Measurements from ENCODE around the gene COTL1. TPM values are rescaled to one million over a fixed set of nuclear protein-coding genes. Genes with fewer than 3 reads are reported as not detected.

COTL1 gene
- total RNA-seq, result 100 to 1,000 TPM; 325 to 328 TPM

- H3K27ac Mint-ChIP-seq, result peak within 1 kb of the TSS; percentile 77
- CTCF ChIA-PET, result interaction anchor here (9.3 kb wide), 1 partner anchor 106 kb away, joined by 141 read pairs; no protein-coding TSS in a partner anchor
Measured at GRCh38 chr16:84617791-84618580, at the start of gene COTL1. COTL1 (minus strand) TSS chr16:84618078; CDS start chr16:84617914, 164 bp downstream.

GRCh38 chr16:84665843-84666242 lies 48.0 kb upstream of the COTL1 start:
- no peaks in the 10 kb centered on the region for H3K9me3 Mint-ChIP-seq
- no peak overlapping the region for H3K27ac Mint-ChIP-seq
- no peaks in the 10 kb centered on the region for H3K27me3 Mint-ChIP-seq (ENCODE audit: low read depth)
- H3K36me3 Mint-ChIP-seq (ENCODE audit: low read depth), result peaks cover 14% of the 10 kb centered on the region
- DNase-seq, result no peak
- intact Hi-C loops (cut with micrococcal nuclease), result no loop called here
- H3K4me3 Mint-ChIP-seq, result no peak overlapping the region
- peaks cover 6% of the 10 kb centered on the region for H3K4me1 Mint-ChIP-seq (ENCODE audit: low read depth)
- CTCF ChIA-PET, result interaction anchor here (2.4 kb wide), 1 partner anchor 60 kb away, joined by 7 read pairs; no protein-coding TSS in a partner anchor

More at GRCh38 chr16:84617791-84618580, at the start of gene COTL1:
- Mint-ChIP-seq H3K9me3 (no peaks in the 10 kb centered on the region), H3K27me3 (ENCODE audit: low read depth) (no peaks in the 10 kb centered on the region), H3K36me3 (ENCODE audit: low read depth) (peaks cover 33% of the 10 kb centered on the region), H3K4me1 (ENCODE audit: low read depth) (peaks cover 35% of the 10 kb centered on the region), H3K4me3 (peak within 1 kb of the TSS; percentile 96)
- intact Hi-C loops (cut with micrococcal nuclease), result loop anchor here (1.0 kb wide), 4 partner anchors 10 to 107 kb away; no protein-coding TSS in a partner anchor
- peak; percentile 96 for DNase-seq

- peaks cover 14% of the 10 kb centered on the region for H3K36me3 Mint-ChIP-seq (ENCODE audit: low read depth)
- H3K4me1 Mint-ChIP-seq (ENCODE audit: low read depth), result peaks cover 8% of the 10 kb centered on the region
Measured at GRCh38 chr16:84665359-84665758, 47.5 kb upstream of the COTL1 start.

GRCh38 chr16:84663433-84664101 lies 45.7 kb upstream of the COTL1 start:
- no peak for DNase-seq
- CTCF ChIA-PET, result interaction anchor here (1.6 to 3.0 kb wide), 4 partner anchors 9 to 75 kb away, joined by 5 to 24 read pairs (median 10); no protein-coding TSS in a partner anchor
- H3K4me3 Mint-ChIP-seq, result no peak overlapping the region
- no peak overlapping the region for H3K27ac Mint-ChIP-seq
- peaks cover 16% of the 10 kb centered on the region for H3K36me3 Mint-ChIP-seq (ENCODE audit: low read depth)
- intact Hi-C loops (cut with micrococcal nuclease), result no loop called here
- peaks cover 17% of the 10 kb centered on the region for H3K4me1 Mint-ChIP-seq (ENCODE audit: low read depth)
- H3K27me3 Mint-ChIP-seq (ENCODE audit: low read depth), result no peaks in the 10 kb centered on the region
- H3K9me3 Mint-ChIP-seq, result no peaks in the 10 kb centered on the region

More at GRCh38 chr16:84665359-84665758, 47.5 kb upstream of the COTL1 start:
- Mint-ChIP-seq H3K9me3 (no peaks in the 10 kb centered on the region), H3K27ac (no peak overlapping the region), H3K27me3 (ENCODE audit: low read depth) (no peaks in the 10 kb centered on the region), H3K4me3 (no peak overlapping the region)
- intact Hi-C loops (cut with micrococcal nuclease), result no loop called here
- DNase-seq, result no peak
- CTCF ChIA-PET, result interaction anchor here (2.4 kb wide), 1 partner anchor 61 kb away, joined by 7 read pairs; no protein-coding TSS in a partner anchor

GRCh38 chr16:84662471-84662870 lies 44.6 kb upstream of the COTL1 start:
- Mint-ChIP-seq H3K4me1 (ENCODE audit: low read depth) (peaks cover 26% of the 10 kb centered on the region), H3K27me3 (ENCODE audit: low read depth) (no peaks in the 10 kb centered on the region), H3K36me3 (ENCODE audit: low read depth) (peaks cover 19% of the 10 kb centered on the region), H3K9me3 (no peaks in the 10 kb centered on the region), H3K4me3 (no peak overlapping the region), H3K27ac (no peak overlapping the region)
- CTCF ChIA-PET, result interaction anchor here (0.5 to 3.0 kb wide), 6 partner anchors 10 to 366 kb away, joined by 3 to 24 read pairs (median 6); no protein-coding TSS in a partner anchor
- no peak for DNase-seq
- intact Hi-C loops (cut with micrococcal nuclease), result no loop called here

- Mint-ChIP-seq H3K27ac (no peak overlapping the region), H3K4me1 (ENCODE audit: low read depth) (peaks cover 28% of the 10 kb centered on the region), H3K27me3 (ENCODE audit: low read depth) (no peaks in the 10 kb centered on the region), H3K9me3 (no peaks in the 10 kb centered on the region), H3K4me3 (no peak overlapping the region), H3K36me3 (ENCODE audit: low read depth) (peaks cover 22% of the 10 kb centered on the region)
- CTCF ChIA-PET, result interaction anchor here (1.2 to 3.0 kb wide), 3 partner anchors 11 to 77 kb away, joined by 3 to 24 read pairs (median 13); no protein-coding TSS in a partner anchor
- no peak for DNase-seq
- intact Hi-C loops (cut with micrococcal nuclease), result no loop called here
Measured at GRCh38 chr16:84661418-84662060, 43.7 kb upstream of the COTL1 start.

GRCh38 chr16:84660973-84661372 lies 43.1 kb upstream of the COTL1 start:
- CTCF ChIA-PET, result interaction anchor here (1.2 kb wide), 1 partner anchor 78 kb away, joined by 3 read pairs; no protein-coding TSS in a partner anchor
- Mint-ChIP-seq H3K36me3 (ENCODE audit: low read depth) (peaks cover 22% of the 10 kb centered on the region), H3K4me1 (ENCODE audit: low read depth) (peaks cover 32% of the 10 kb centered on the region), H3K27me3 (ENCODE audit: low read depth) (no peaks in the 10 kb centered on the region), H3K27ac (no peak overlapping the region), H3K9me3 (no peaks in the 10 kb centered on the region), H3K4me3 (no peak overlapping the region)
- intact Hi-C loops (cut with micrococcal nuclease), result no loop called here
- no peak for DNase-seq

- CTCF ChIA-PET, result interaction anchor here (1.2 kb wide), 1 partner anchor 79 kb away, joined by 3 read pairs; no protein-coding TSS in a partner anchor
- peaks cover 27% of the 10 kb centered on the region for H3K36me3 Mint-ChIP-seq (ENCODE audit: low read depth)
- peaks cover 42% of the 10 kb centered on the region for H3K4me1 Mint-ChIP-seq (ENCODE audit: low read depth)
Measured at GRCh38 chr16:84659656-84660300, 41.9 kb upstream of the COTL1 start.

GRCh38 chr16:84658690-84659089 lies 40.8 kb upstream of the COTL1 start:
- H3K27ac Mint-ChIP-seq, result no peak overlapping the region
- CTCF ChIA-PET, result interaction anchor here (1.4 kb wide), 1 partner anchor 13 kb away, joined by 10 read pairs; no protein-coding TSS in a partner anchor
- intact Hi-C loops (cut with micrococcal nuclease), result no loop called here
- no peaks in the 10 kb centered on the region for H3K27me3 Mint-ChIP-seq (ENCODE audit: low read depth)
- no peak overlapping the region for H3K4me3 Mint-ChIP-seq
- no peak for DNase-seq
- no peaks in the 10 kb centered on the region for H3K9me3 Mint-ChIP-seq
- H3K4me1 Mint-ChIP-seq (ENCODE audit: low read depth), result peaks cover 46% of the 10 kb centered on the region
- peaks cover 25% of the 10 kb centered on the region for H3K36me3 Mint-ChIP-seq (ENCODE audit: low read depth)

More at GRCh38 chr16:84659656-84660300, 41.9 kb upstream of the COTL1 start:
- Mint-ChIP-seq H3K27me3 (ENCODE audit: low read depth) (no peaks in the 10 kb centered on the region), H3K27ac (no peak overlapping the region), H3K4me3 (no peak overlapping the region), H3K9me3 (no peaks in the 10 kb centered on the region)
- intact Hi-C loops (cut with micrococcal nuclease), result no loop called here
- no peak for DNase-seq

GRCh38 chr16:84657229-84657837 lies 39.5 kb upstream of the COTL1 start:
- Mint-ChIP-seq H3K4me3 (no peak overlapping the region), H3K27me3 (ENCODE audit: low read depth) (no peaks in the 10 kb centered on the region), H3K9me3 (no peaks in the 10 kb centered on the region), H3K27ac (peak overlapping the region; percentile 36), H3K36me3 (ENCODE audit: low read depth) (peaks cover 28% of the 10 kb centered on the region), H3K4me1 (ENCODE audit: low read depth) (peaks cover 56% of the 10 kb centered on the region)
- DNase-seq, result no peak
- CTCF ChIA-PET, result no interaction called here
- intact Hi-C loops (cut with micrococcal nuclease), result no loop called here

GRCh38 chr16:84656649-84657048 lies 38.8 kb upstream of the COTL1 start:
- CTCF ChIA-PET, result interaction anchor here (0.9 to 1.4 kb wide), 3 partner anchors 15 to 69 kb away, joined by 3 to 5 read pairs (median 4); no protein-coding TSS in a partner anchor
- H3K4me3 Mint-ChIP-seq, result no peak overlapping the region
- intact Hi-C loops (cut with micrococcal nuclease), result no loop called here

More at GRCh38 chr16:84656649-84657048, 38.8 kb upstream of the COTL1 start:
- Mint-ChIP-seq H3K27ac (peak overlapping the region; percentile 81), H3K27me3 (ENCODE audit: low read depth) (no peaks in the 10 kb centered on the region), H3K4me1 (ENCODE audit: low read depth) (peaks cover 62% of the 10 kb centered on the region), H3K9me3 (no peaks in the 10 kb centered on the region), H3K36me3 (ENCODE audit: low read depth) (peaks cover 26% of the 10 kb centered on the region)
- no peak for DNase-seq
